IMR-90 (cell line): ENCODE data around the gene CADM2. TPM values are rescaled to one million over a fixed set of nuclear protein-coding genes. Genes with fewer than 3 reads are reported as not detected.
A peak's percentile ranks its signal among the peaks of the same experiment; 100 is the strongest.

Source experiments
- ATAC-seq: fragments of 200-7000 bp; cut with Tn5 transposase; 2 replicates; pipeline ENCODE4 v1.9.1; 2020; ENCODE audit warnings: low read depth, mild to moderate bottlenecking, moderate library complexity
- BruUV-seq: library from RNA; stranded (reverse); fragments of 400-500 nt; replicated peaks from 2 replicates; lab custom pipeline; 2021; lab: Mats Ljungman, UMichigan
- CTCF ChIA-PET: fragments of 300-600 bp; formaldehyde crosslinking; extraction: SDS; loops from one replicate; lab custom pipeline; 2021; ENCODE audit warnings: antibody characterized with exemption; lab: Yijun Ruan, JAX
- POLR2A ChIA-PET: fragments of 300-600 bp; sonication (Branson Sonifier 250); formaldehyde crosslinking; loops from one replicate; lab custom pipeline; 2022; ENCODE audit warnings: antibody characterized with exemption; ENCODE audit not compliant: unreplicated experiment; lab: Charles Lee
- DNase-seq: peaks from one replicate; pipeline ENCODE4 v3.0.0; 2013
- H2AFZ ChIP-seq: replicated peaks from 2 replicates; pipeline ENCODE3; 2013; ENCODE audit warnings: low read length, mild to moderate bottlenecking; ENCODE audit not compliant: poor library complexity
- H2AK5ac ChIP-seq: 2 replicates; pipeline ENCODE4 v1.6.1; 2013; ENCODE audit warnings: low read depth, low read length, inconsistent platforms
- H2AK9ac ChIP-seq: replicated peaks from 2 replicates; pipeline ENCODE3; 2013; ENCODE audit warnings: mild to moderate bottlenecking, low read depth, low read length, moderate library complexity; ENCODE audit not compliant: poor library complexity
- H2BK120ac ChIP-seq: 2 replicates; pipeline ENCODE4 v1.6.1; 2013; ENCODE audit warnings: low read depth, low read length, inconsistent platforms
- H2BK15ac ChIP-seq: 3 replicates; pipeline ENCODE4 v1.6.1; 2013; ENCODE audit warnings: low read depth, low read length, inconsistent platforms
- H2BK20ac ChIP-seq: 2 replicates; pipeline ENCODE4 v1.6.1; 2013; ENCODE audit warnings: low read depth, mild to moderate bottlenecking, inconsistent platforms, low read length, moderate library complexity
- H2BK5ac ChIP-seq: 2 replicates; pipeline ENCODE4 v1.6.1; 2013; ENCODE audit warnings: mild to moderate bottlenecking, low read depth, low read length, inconsistent platforms; ENCODE audit not compliant: poor library complexity, severe bottlenecking
- H3K14ac ChIP-seq: replicated peaks from 2 replicates; pipeline ENCODE4 v1.6.1; 2013; ENCODE audit warnings: low read depth, low read length, inconsistent platforms
- H3K18ac ChIP-seq: 2 replicates; pipeline ENCODE4 v1.6.1; 2013; ENCODE audit warnings: low read depth, low read length, control low read depth
- H3K23ac ChIP-seq: 2 replicates; pipeline ENCODE4 v1.6.1; 2013; ENCODE audit warnings: low read depth, low read length, inconsistent platforms
- H3K27ac ChIP-seq: 2 replicates; pipeline ENCODE4 v1.5.1; 2013; ENCODE audit warnings: mild to moderate bottlenecking, control low read depth, low read length; ENCODE audit not compliant: insufficient read depth
- H3K27me3 ChIP-seq: 2 replicates; pipeline ENCODE4 v1.6.1; 2013; ENCODE audit warnings: low read length; ENCODE audit not compliant: control insufficient read depth, insufficient read depth
- H3K36me3 ChIP-seq: 2 replicates; pipeline ENCODE4 v1.6.1; 2013; ENCODE audit warnings: low read length, mixed read lengths; ENCODE audit not compliant: control insufficient read depth, insufficient read depth
- H3K4ac ChIP-seq: 2 replicates; pipeline ENCODE4 v1.6.1; 2013; ENCODE audit warnings: low read depth, low read length, inconsistent platforms
- H3K4me1 ChIP-seq: 2 replicates; pipeline ENCODE4 v1.6.1; 2013; ENCODE audit warnings: low read length, mixed read lengths; ENCODE audit not compliant: control insufficient read depth, insufficient read depth
- H3K4me2 ChIP-seq: 2 replicates; pipeline ENCODE4 v1.6.1; 2013; ENCODE audit warnings: low read depth, mild to moderate bottlenecking, control low read depth, low read length, moderate library complexity
- H3K4me3 ChIP-seq: 2 replicates; pipeline ENCODE4 v1.5.1; 2013; ENCODE audit warnings: low read depth, mild to moderate bottlenecking, control low read depth, low read length, moderate library complexity; ENCODE audit not compliant: insufficient read depth
- H3K56ac ChIP-seq: 2 replicates; pipeline ENCODE4 v1.6.1; 2013; ENCODE audit warnings: low read length, inconsistent platforms; ENCODE audit not compliant: insufficient read depth; ENCODE audit errors: extremely low read depth
- H3K79me1 ChIP-seq, 2 experiments: 2 replicates each; pipeline ENCODE4 v1.6.1; 2013; ENCODE audit warnings: low read length in 2 of 2, inconsistent platforms in 1 of 2, low read depth in 1 of 2
- H3K9ac ChIP-seq: 2 replicates; pipeline ENCODE4 v1.6.1; 2013; ENCODE audit warnings: low read depth, low read length, control low read depth
- H3K9me1 ChIP-seq: 2 replicates; pipeline ENCODE4 v1.6.1; 2013; ENCODE audit warnings: low read length, inconsistent platforms; ENCODE audit not compliant: insufficient read depth
- H3K9me3 ChIP-seq: 2 replicates; pipeline ENCODE4 v1.6.1; 2013; ENCODE audit warnings: low read length; ENCODE audit not compliant: control insufficient read depth, insufficient read depth
- H4K20me1 ChIP-seq: 2 replicates; pipeline ENCODE4 v1.6.1; 2013; ENCODE audit warnings: low read length, inconsistent platforms; ENCODE audit not compliant: insufficient read depth
- H4K5ac ChIP-seq: 2 replicates; pipeline ENCODE4 v1.6.1; 2013; ENCODE audit warnings: mild to moderate bottlenecking, low read depth, low read length, control low read depth
- H4K8ac ChIP-seq, 2 experiments: 2 replicates each; pipeline ENCODE4 v1.6.1; 2013; ENCODE audit warnings: low read depth in 2 of 2, low read length in 2 of 2, control low read depth in 1 of 2, inconsistent platforms in 1 of 2
- H4K91ac ChIP-seq: 2 replicates; pipeline ENCODE4 v1.6.1; 2013; ENCODE audit warnings: low read depth, low read length, inconsistent platforms; ENCODE audit not compliant: insufficient read depth
- MAFK ChIP-seq: IDR thresholded peaks from 2 replicates; pipeline ENCODE4 v1.6.1; 2012; ENCODE audit warnings: low read depth, low read length, improper control_type of control experiment
- MXI1 ChIP-seq: IDR thresholded peaks from 2 replicates; pipeline ENCODE4 v1.6.1; 2012; ENCODE audit warnings: low read depth, mild to moderate bottlenecking, low read length, moderate library complexity, borderline replicate concordance
- WGBS, 2 experiments: methylation state at CpG; one replicate each; pipeline versions ENCODE4 v1.1.5 to v1.1.7; 2013; ENCODE audit warnings: missing lambda C conversion rate in 2 of 2; ENCODE audit not compliant: insufficient read length in 1 of 2; ENCODE audit errors: extremely low coverage in 2 of 2; 5-methylcytosine and 5-hydroxymethylcytosine counted together
- dilution Hi-C: fragments of 300-500 bp; cut with HindIII; formaldehyde crosslinking; loops from one replicate; pipeline ENCODE4 v1.14.3; 2018; ENCODE audit warnings: low sequenced_read_pairs; ENCODE audit not compliant: unreplicated experiment
- in situ Hi-C: fragments of 300-500 bp; cut with MboI; formaldehyde crosslinking; loops from 3 replicates; pipeline ENCODE4 v1.14.3; 2019; ENCODE audit warnings: low sequenced_read_pairs, inconsistent platforms, mixed read lengths
- intact Hi-C: fragments of 100-400 bp; cut with micrococcal nuclease; formaldehyde crosslinking; loops from 2 replicates; pipeline ENCODE4 v1.10.0; 2022
- polyA plus RNA-seq, 3 experiments: library from polyadenylated mRNA; depleted of rRNA; stranded (reverse); fragments of >200 nt; gene quantifications; 2 replicates each; pipeline ENCODE4 v1.2.3, GENCODE V29; 2012; ENCODE audit warnings: low replicate concordance in 1 of 3
- total RNA-seq: library from RNA; depleted of rRNA; stranded (reverse); fragments of >200 nt; gene quantifications from 2 replicates; pipeline ENCODE4 v1.2.3, GENCODE V29; 2012

The CADM2 gene
- total and polyA plus RNA-seq, 2 of the 4 experiments (the other 2 are of a cell fraction) = not detected

DNA sequence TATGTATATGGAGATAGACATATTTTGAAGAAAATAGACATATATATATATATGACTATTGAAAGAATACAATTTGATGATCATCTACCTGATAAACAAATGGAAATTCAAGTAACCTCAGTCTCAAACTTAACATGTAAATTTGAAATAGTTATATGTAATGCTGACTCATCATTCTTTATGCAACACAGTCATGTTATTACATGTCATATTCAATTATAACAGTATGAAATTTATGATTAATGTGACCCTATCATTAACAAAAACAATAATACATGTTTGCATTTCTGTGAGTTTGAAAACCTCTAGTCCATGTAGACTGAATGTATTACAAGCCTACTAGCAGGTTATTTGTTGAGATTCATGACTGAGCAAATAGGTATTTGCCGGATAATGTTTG lies 204.1 kb downstream of the CADM2 start:
- ChIA-PET POLR2A (no interaction called here), CTCF (no interaction called here)
- Histone ChIP-seq H4K5ac (no peak overlapping the region), H2BK20ac (no peak overlapping the region), H3K4ac (no peak overlapping the region), H3K9me1 (no peaks in the 10 kb centered on the region), H4K20me1 (no peaks in the 10 kb centered on the region), H3K18ac (no peak overlapping the region), H3K79me1 (no peaks in the 10 kb centered on the region), H3K36me3 (no peaks in the 10 kb centered on the region), H2BK15ac (no peak overlapping the region), H3K9me3 (no peaks in the 10 kb centered on the region), H3K27ac (no peak overlapping the region), H3K4me2 (no peak overlapping the region), H2BK5ac (no peak overlapping the region), H2AK9ac (no peak overlapping the region), H3K9ac (no peak overlapping the region), H4K91ac (no peak overlapping the region), H3K4me3 (no peak overlapping the region), H2AFZ (no peak overlapping the region), H3K23ac (no peak overlapping the region), H4K8ac (no peak overlapping the region), H3K14ac (no peak overlapping the region), H3K4me1 (no peaks in the 10 kb centered on the region), H3K56ac (no peak overlapping the region), H2BK120ac (no peak overlapping the region), H2AK5ac (no peak overlapping the region), H3K27me3 (no peaks in the 10 kb centered on the region)
- no TSS peak for BruUV-seq
- WGBS, 2 experiments = 43% methylated on average over 1 of the region's 1 CpG; no CpG with 5 or more reads in 1 of the 2 experiments
- dilution Hi-C loops = no loop called here
- no peak for DNase-seq
- TF ChIP-seq MAFK (peak; percentile 100), MXI1 (no peak)
- in situ Hi-C loops = no loop called here
- intact Hi-C loops = no loop called here
- no peak for ATAC-seq
